ENCODE measurements around the gene SGK2.

Gene SGK2

GRCh38 chr20:43570496-43570895, 11.7 kb downstream of the SGK2 start:
- no peak overlapping the region for H3K27ac ChIP-seq (replicated peaks)
- TF ChIP-seq POLR2AphosphoS5 (IDR thresholded peaks at IDR 0.05; ENCODE audit: low read depth), result no peak
- no peak for TF ChIP-seq CTCF (IDR thresholded peaks at IDR 0.05; ENCODE audit: insufficient read depth, low read length)
- TF ChIP-seq REST (IDR thresholded peaks at IDR 0.05; ENCODE audit: insufficient replicate concordance, low read depth), result no peak
- no peak for TF ChIP-seq SPI1 (IDR thresholded peaks at IDR 0.05; ENCODE audit: borderline replicate concordance, low read depth)
- no peak for TF ChIP-seq GABPA (IDR thresholded peaks at IDR 0.05; ENCODE audit: low read depth)
- H3K4me3 ChIP-seq (replicated peaks; ENCODE audit: insufficient read depth, low read length), result no peak overlapping the region

GRCh38 chr20:43571310-43571709, 12.5 kb downstream of the SGK2 start:
- Histone ChIP-seq H3K27ac (replicated peaks) (no peak overlapping the region), H3K27me3 (ENCODE audit: insufficient read depth, poor library complexity, severe bottlenecking) (no peaks in the 10 kb centered on the region), H3K4me3 (replicated peaks; ENCODE audit: insufficient read depth, low read length) (no peak overlapping the region)
- TF ChIP-seq REST (IDR thresholded peaks at IDR 0.05; ENCODE audit: insufficient replicate concordance, low read depth), result no peak
- no peak for TF ChIP-seq POLR2AphosphoS5 (IDR thresholded peaks at IDR 0.05; ENCODE audit: low read depth)
- TF ChIP-seq SPI1 (IDR thresholded peaks at IDR 0.05; ENCODE audit: borderline replicate concordance, low read depth), result no peak
- TF ChIP-seq GABPA (IDR thresholded peaks at IDR 0.05; ENCODE audit: low read depth), result no peak
- TF ChIP-seq CTCF (IDR thresholded peaks at IDR 0.05; ENCODE audit: insufficient read depth, low read length), result no peak
- DNase-seq (ENCODE audit: low read depth in 1 of 2, low spot score in 1 of 2), result no peak

More at GRCh38 chr20:43570496-43570895, 11.7 kb downstream of the SGK2 start:
- no peaks in the 10 kb centered on the region for H3K27me3 ChIP-seq (ENCODE audit: insufficient read depth, poor library complexity, severe bottlenecking)
- DNase-seq (ENCODE audit: low read depth in 1 of 2, low spot score in 1 of 2), result no peak

GRCh38 chr20:43571771-43572170, 12.9 kb downstream of the SGK2 start:
- no peaks in the 10 kb centered on the region for H3K27me3 ChIP-seq (ENCODE audit: insufficient read depth, poor library complexity, severe bottlenecking)
- H3K27ac ChIP-seq (replicated peaks), result no peak overlapping the region
- no peak overlapping the region for H3K4me3 ChIP-seq (replicated peaks; ENCODE audit: insufficient read depth, low read length)
- TF ChIP-seq REST (IDR thresholded peaks at IDR 0.05; ENCODE audit: insufficient replicate concordance, low read depth) (no peak), POLR2AphosphoS5 (IDR thresholded peaks at IDR 0.05; ENCODE audit: low read depth) (no peak), GABPA (IDR thresholded peaks at IDR 0.05; ENCODE audit: low read depth) (no peak), CTCF (IDR thresholded peaks at IDR 0.05; ENCODE audit: insufficient read depth, low read length) (no peak), SPI1 (IDR thresholded peaks at IDR 0.05; ENCODE audit: borderline replicate concordance, low read depth) (no peak)
- DNase-seq (ENCODE audit: low read depth in 1 of 2, low spot score in 1 of 2), result no peak
